Measurements from ENCODE around the gene SMPD4. TPM values are rescaled to one million over a fixed set of nuclear protein-coding genes. Genes with fewer than 3 reads are reported as not detected.
"Not testable (repeated sequence)": the region's sequence is repeated elsewhere in the genome, so short reads cannot be mapped to it uniquely, and the experiment has no call there.

Gene SMPD4
- polyA plus RNA-seq, 2 of the 4 experiments (the other 2 are of a cell fraction) = 43.3 to 53.3 TPM

DNA sequence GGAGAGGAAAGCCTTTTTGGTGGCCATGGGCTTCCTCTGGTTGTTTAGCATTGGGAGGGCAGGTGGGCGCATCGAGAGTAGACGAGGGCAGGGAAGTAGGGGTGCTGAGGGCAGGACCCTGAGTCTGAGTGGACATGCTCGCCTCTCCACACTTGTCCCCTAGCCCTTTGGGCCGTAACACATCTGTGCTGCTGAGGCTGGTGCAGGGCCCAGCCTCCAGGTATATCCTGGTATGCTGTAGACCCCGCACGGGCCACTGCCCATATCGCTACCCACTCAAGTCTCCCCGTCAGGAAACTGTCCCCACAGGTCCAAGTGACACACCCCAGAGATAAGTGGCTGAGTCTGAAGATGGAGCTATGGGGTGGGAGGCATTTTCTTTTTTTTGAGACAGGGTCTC lies 22.8 kb downstream of the SMPD4 start (continued):
- TF ChIP-seq, protein P1, sequence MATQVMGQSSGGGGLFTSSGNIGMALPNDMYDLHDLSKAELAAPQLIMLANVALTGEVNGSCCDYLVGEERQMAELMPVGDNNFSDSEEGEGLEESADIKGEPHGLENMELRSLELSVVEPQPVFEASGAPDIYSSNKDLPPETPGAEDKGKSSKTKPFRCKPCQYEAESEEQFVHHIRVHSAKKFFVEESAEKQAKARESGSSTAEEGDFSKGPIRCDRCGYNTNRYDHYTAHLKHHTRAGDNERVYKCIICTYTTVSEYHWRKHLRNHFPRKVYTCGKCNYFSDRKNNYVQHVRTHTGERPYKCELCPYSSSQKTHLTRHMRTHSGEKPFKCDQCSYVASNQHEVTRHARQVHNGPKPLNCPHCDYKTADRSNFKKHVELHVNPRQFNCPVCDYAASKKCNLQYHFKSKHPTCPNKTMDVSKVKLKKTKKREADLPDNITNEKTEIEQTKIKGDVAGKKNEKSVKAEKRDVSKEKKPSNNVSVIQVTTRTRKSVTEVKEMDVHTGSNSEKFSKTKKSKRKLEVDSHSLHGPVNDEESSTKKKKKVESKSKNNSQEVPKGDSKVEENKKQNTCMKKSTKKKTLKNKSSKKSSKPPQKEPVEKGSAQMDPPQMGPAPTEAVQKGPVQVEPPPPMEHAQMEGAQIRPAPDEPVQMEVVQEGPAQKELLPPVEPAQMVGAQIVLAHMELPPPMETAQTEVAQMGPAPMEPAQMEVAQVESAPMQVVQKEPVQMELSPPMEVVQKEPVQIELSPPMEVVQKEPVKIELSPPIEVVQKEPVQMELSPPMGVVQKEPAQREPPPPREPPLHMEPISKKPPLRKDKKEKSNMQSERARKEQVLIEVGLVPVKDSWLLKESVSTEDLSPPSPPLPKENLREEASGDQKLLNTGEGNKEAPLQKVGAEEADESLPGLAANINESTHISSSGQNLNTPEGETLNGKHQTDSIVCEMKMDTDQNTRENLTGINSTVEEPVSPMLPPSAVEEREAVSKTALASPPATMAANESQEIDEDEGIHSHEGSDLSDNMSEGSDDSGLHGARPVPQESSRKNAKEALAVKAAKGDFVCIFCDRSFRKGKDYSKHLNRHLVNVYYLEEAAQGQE (IDR thresholded peaks at IDR 0.05) = no peak
- no peak for TF ChIP-seq TP53 (CRISPR knock-in tag; IDR thresholded peaks at IDR 0.05)
- TF ChIP-seq CBX8 (IDR thresholded peaks at IDR 0.05) = no peak
- TF ChIP-seq RARB (CRISPR knock-in tag; IDR thresholded peaks at IDR 0.05) = no peak
- no peak for TF ChIP-seq EHMT2 (IDR thresholded peaks at IDR 0.05; ENCODE audit: low read depth)
- no peak for TF ChIP-seq USF2 (IDR thresholded peaks at IDR 0.05)

DNA sequence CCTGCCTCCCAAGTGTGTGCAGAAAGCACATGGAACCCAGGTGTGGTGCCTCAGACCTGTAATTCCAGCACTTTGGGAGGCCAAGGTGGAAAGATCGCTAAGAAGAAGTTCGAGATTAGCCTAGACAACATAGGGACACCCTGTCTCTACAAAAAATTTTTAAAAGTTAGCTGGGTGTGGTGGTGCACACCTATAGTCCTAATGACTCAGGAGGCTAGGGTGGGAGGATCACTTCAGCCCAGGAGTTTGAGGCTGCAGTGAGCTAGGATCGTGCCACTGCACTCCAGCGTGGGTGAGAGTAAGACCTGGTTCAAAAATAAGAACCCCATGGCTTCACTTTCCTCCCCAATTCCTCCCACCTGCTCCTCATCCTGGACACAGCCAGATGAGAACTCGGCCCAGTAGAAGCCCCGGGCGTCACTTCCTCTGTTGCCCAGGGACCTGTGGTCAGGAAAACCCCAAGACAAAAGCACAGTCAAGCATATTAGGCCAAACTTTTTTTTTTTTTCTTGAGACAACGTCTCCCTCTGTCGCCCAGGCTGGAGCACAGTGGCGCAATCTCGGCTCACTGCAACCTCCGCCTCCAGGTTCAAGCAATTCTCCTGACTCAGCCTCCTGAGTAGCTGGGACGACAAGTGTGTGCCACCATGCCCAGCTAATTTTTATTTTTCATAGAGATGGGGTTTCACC lies 23.4 kb downstream of the SMPD4 start:
- not testable (repeated sequence) for FAIRE-seq, ATAC-seq

DNA sequence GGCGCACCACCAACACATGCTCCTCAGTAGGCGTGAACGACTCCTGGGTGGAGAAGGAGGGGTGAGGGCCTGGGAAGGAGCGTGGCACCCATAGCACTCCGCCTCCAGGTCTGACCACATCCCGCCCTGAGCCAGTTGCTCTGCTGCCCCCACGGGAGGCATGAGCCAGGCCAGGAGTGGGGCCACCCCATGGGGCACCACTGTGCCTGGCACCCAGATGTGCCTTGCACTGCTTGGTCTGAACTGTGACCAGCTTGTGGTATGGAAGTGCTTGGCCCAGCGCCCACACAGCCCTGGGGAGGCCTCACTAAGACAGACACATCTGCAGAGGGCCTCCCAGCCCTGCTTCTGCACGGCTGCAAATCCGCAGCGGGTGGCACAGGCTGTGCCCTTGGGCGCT lies 24.0 kb downstream of the SMPD4 start:
- H3K4me3 ChIP-seq; DNase-seq (ENCODE audit: low read depth in 1 of 2, low spot score in 1 of 2); FAIRE-seq; H3K4me2 ChIP-seq; POLR2A ChIA-PET; H3K4me1 ChIP-seq; H3K9me3 ChIP-seq; H3K27ac ChIP-seq: not testable (repeated sequence)
- WGBS (ENCODE audit: missing lambda C conversion rate) = 92% methylated on average over 8 of the region's 12 CpGs
- CTCF ChIA-PET = interaction anchor here (1.1 to 1.4 kb wide), 2 partner anchors 17 to 176 kb away, joined by 3 to 4 read pairs; no protein-coding TSS in a partner anchor
- ATAC-seq = peak in 1 of 2 experiments; percentile 4; a peak in 2 of 6 replicates

More for the DNA sequence above, 23.4 kb downstream of the SMPD4 start:
- H3K9me3 ChIP-seq; H3K4me2 ChIP-seq; H3K4me3 ChIP-seq; POLR2A ChIA-PET; DNase-seq (ENCODE audit: low read depth in 1 of 2, low spot score in 1 of 2); H3K27ac ChIP-seq; H3K4me1 ChIP-seq: not testable (repeated sequence)
- 90% methylated on average over 13 of the region's 13 CpGs for WGBS (ENCODE audit: missing lambda C conversion rate)
- CTCF ChIA-PET = interaction anchor here (1.1 to 1.4 kb wide), 2 partner anchors 17 to 175 kb away, joined by 3 to 4 read pairs; no protein-coding TSS in a partner anchor

DNA sequence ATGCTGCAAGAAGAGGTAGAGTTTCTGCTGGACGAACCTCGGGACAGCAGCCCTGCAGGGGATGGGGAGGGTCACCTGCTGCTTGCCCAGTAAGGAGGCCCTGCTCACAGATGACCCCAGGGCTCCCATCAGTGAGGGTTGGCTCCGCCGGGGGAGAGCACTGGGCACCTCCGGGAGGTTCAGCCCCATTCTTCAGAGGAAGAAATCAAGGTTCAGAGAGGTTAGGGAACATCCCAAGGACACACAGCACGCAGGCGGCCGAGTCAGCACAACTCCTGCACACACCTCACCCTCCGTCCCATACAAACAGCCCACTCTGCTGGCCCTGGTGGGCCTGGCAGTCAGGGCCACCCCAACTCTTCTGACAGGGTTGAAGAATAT lies 24.8 kb downstream of the SMPD4 start:
- Histone ChIP-seq H3K9me3 (no peaks in the 10 kb centered on the region), H3K4me1 (no peaks in the 10 kb centered on the region), H3K4me3 (no peak overlapping the region), H3K4me2 (no peak overlapping the region), H3K27ac (no peak overlapping the region)
- WGBS (ENCODE audit: missing lambda C conversion rate) = 89% methylated on average over 8 of the region's 9 CpGs
- DNase-seq (ENCODE audit: low read depth in 1 of 2, low spot score in 1 of 2) (no peak), FAIRE-seq (no peak), ATAC-seq (no peak)
- POLR2A ChIA-PET = no interaction called here
- CTCF ChIA-PET = interaction anchor here (1.0 to 1.4 kb wide), 4 partner anchors 163 to 185 kb away, joined by 3 to 15 read pairs (median 5); partner anchors contain the start of gene IMP4
- TF ChIP-seq ZFP36 (IDR thresholded peaks at IDR 0.05; ENCODE audit: borderline replicate concordance, partially characterized antibody) (peak; percentile 68), KDM1A (IDR thresholded peaks at IDR 0.05; ENCODE audit: low read depth) (peak; percentile 71; the same call in 1 of the 2 replicates), EP300 (IDR thresholded peaks at IDR 0.05) (no peak)

DNA sequence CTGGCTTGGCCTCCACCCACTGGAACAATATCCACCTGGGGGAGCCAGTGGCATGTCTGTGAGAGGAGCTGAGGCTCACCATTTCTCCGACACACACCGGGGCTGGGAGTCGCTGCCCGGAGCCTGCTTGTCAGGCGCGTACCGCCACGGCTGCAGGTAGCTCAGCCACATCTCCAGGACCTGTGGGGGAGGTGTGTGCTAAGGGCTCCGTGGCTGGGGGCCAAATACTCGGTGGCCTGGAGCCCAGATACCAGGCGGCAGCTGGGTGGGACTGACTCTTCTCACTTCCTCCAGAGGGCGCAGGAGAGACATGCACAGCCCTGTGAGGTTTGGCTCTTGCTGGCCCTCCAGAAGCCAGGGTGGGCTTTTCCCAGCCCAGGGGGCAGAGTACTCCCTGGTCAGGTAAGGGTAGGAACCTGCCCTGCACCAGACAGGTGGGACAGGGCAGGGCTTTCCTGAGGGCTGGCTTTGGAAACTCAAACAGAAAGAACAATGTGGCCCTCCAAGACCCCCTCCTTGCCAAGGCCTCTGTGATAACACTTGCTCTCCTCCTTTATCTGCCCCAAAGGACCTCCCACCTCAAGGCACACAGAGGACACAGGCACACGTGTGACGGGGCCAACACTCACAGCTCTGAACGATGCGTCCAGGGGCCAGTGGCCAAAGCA lies 25.3 kb downstream of the SMPD4 start:
- H3K4me3 ChIP-seq, H3K4me2 ChIP-seq, H3K9me3 ChIP-seq, FAIRE-seq, H3K4me1 ChIP-seq, H3K27ac ChIP-seq, POLR2A ChIA-PET: not testable (repeated sequence)
- TF ChIP-seq SMC3 (IDR thresholded peaks at IDR 0.05) = peak; percentile 51
- TF ChIP-seq, protein P2, sequence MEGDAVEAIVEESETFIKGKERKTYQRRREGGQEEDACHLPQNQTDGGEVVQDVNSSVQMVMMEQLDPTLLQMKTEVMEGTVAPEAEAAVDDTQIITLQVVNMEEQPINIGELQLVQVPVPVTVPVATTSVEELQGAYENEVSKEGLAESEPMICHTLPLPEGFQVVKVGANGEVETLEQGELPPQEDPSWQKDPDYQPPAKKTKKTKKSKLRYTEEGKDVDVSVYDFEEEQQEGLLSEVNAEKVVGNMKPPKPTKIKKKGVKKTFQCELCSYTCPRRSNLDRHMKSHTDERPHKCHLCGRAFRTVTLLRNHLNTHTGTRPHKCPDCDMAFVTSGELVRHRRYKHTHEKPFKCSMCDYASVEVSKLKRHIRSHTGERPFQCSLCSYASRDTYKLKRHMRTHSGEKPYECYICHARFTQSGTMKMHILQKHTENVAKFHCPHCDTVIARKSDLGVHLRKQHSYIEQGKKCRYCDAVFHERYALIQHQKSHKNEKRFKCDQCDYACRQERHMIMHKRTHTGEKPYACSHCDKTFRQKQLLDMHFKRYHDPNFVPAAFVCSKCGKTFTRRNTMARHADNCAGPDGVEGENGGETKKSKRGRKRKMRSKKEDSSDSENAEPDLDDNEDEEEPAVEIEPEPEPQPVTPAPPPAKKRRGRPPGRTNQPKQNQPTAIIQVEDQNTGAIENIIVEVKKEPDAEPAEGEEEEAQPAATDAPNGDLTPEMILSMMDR (IDR thresholded peaks at IDR 0.05) = peak; percentile 56
- peak; percentile 51 to 57 for TF ChIP-seq RAD21 (conservative IDR thresholded peaks at IDR 0.05 in 1 of 2, IDR thresholded peaks at IDR 0.05 in 1 of 2)
- 49% methylated on average over 11 of the region's 16 CpGs for WGBS (ENCODE audit: missing lambda C conversion rate)
- CTCF ChIA-PET = interaction anchor here (0.6 to 1.4 kb wide), 6 partner anchors 25 to 186 kb away, joined by 3 to 15 read pairs (median 4); partner anchors contain the start of genes IMP4 and SMPD4
- DNase-seq (ENCODE audit: low read depth in 1 of 2, low spot score in 1 of 2) (peak; percentile 18 to 63), ATAC-seq (peak; percentile 70 to 85)
